ENCODE data around the gene GPR150.

GRCh38 chr5:95620870-95621838 lies 1.3 kb downstream of the GPR150 start:
- TF ChIP-seq EZH2 (IDR thresholded peaks at IDR 0.05; ENCODE audit: insufficient read depth, low read length): no peak
- TF ChIP-seq, protein P1, sequence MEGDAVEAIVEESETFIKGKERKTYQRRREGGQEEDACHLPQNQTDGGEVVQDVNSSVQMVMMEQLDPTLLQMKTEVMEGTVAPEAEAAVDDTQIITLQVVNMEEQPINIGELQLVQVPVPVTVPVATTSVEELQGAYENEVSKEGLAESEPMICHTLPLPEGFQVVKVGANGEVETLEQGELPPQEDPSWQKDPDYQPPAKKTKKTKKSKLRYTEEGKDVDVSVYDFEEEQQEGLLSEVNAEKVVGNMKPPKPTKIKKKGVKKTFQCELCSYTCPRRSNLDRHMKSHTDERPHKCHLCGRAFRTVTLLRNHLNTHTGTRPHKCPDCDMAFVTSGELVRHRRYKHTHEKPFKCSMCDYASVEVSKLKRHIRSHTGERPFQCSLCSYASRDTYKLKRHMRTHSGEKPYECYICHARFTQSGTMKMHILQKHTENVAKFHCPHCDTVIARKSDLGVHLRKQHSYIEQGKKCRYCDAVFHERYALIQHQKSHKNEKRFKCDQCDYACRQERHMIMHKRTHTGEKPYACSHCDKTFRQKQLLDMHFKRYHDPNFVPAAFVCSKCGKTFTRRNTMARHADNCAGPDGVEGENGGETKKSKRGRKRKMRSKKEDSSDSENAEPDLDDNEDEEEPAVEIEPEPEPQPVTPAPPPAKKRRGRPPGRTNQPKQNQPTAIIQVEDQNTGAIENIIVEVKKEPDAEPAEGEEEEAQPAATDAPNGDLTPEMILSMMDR (IDR thresholded peaks at IDR 0.05; ENCODE audit: insufficient read depth, low read depth, low read length): no peak

Measured in astrocyte (in vitro differentiated cells and primary cell).